ENCODE data around the gene P2RY4. TPM values are rescaled to one million over a fixed set of nuclear protein-coding genes. Genes with fewer than 3 reads are reported as not detected.

The P2RY4 gene
- total and polyA plus RNA-seq, 2 of the 8 experiments (the other 6 are each of a cell fraction or from before 2014, with no cell fraction given) = 0.38 TPM; not detected in 1

DNA sequence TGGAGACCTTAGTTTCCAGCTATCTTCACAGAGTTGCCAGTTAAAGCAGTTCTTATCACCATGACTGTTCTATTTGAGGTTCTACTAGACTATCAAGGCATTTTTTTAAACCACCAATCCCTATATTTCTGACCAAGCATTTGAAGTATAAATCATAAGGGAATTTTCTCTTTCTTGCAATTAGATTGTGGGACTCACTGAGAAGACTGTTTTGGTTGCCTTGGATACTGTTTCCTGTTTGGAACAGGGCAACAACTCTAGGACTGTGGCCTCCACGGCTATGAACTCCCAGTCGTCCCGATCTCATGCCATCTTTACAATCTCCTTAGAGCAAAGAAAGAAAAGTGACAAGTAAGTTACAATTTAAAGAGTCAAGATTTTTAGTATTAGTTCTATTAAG, 41.7 kb upstream of the P2RY4 start (continued):
- TF ChIP-seq, protein P1, sequence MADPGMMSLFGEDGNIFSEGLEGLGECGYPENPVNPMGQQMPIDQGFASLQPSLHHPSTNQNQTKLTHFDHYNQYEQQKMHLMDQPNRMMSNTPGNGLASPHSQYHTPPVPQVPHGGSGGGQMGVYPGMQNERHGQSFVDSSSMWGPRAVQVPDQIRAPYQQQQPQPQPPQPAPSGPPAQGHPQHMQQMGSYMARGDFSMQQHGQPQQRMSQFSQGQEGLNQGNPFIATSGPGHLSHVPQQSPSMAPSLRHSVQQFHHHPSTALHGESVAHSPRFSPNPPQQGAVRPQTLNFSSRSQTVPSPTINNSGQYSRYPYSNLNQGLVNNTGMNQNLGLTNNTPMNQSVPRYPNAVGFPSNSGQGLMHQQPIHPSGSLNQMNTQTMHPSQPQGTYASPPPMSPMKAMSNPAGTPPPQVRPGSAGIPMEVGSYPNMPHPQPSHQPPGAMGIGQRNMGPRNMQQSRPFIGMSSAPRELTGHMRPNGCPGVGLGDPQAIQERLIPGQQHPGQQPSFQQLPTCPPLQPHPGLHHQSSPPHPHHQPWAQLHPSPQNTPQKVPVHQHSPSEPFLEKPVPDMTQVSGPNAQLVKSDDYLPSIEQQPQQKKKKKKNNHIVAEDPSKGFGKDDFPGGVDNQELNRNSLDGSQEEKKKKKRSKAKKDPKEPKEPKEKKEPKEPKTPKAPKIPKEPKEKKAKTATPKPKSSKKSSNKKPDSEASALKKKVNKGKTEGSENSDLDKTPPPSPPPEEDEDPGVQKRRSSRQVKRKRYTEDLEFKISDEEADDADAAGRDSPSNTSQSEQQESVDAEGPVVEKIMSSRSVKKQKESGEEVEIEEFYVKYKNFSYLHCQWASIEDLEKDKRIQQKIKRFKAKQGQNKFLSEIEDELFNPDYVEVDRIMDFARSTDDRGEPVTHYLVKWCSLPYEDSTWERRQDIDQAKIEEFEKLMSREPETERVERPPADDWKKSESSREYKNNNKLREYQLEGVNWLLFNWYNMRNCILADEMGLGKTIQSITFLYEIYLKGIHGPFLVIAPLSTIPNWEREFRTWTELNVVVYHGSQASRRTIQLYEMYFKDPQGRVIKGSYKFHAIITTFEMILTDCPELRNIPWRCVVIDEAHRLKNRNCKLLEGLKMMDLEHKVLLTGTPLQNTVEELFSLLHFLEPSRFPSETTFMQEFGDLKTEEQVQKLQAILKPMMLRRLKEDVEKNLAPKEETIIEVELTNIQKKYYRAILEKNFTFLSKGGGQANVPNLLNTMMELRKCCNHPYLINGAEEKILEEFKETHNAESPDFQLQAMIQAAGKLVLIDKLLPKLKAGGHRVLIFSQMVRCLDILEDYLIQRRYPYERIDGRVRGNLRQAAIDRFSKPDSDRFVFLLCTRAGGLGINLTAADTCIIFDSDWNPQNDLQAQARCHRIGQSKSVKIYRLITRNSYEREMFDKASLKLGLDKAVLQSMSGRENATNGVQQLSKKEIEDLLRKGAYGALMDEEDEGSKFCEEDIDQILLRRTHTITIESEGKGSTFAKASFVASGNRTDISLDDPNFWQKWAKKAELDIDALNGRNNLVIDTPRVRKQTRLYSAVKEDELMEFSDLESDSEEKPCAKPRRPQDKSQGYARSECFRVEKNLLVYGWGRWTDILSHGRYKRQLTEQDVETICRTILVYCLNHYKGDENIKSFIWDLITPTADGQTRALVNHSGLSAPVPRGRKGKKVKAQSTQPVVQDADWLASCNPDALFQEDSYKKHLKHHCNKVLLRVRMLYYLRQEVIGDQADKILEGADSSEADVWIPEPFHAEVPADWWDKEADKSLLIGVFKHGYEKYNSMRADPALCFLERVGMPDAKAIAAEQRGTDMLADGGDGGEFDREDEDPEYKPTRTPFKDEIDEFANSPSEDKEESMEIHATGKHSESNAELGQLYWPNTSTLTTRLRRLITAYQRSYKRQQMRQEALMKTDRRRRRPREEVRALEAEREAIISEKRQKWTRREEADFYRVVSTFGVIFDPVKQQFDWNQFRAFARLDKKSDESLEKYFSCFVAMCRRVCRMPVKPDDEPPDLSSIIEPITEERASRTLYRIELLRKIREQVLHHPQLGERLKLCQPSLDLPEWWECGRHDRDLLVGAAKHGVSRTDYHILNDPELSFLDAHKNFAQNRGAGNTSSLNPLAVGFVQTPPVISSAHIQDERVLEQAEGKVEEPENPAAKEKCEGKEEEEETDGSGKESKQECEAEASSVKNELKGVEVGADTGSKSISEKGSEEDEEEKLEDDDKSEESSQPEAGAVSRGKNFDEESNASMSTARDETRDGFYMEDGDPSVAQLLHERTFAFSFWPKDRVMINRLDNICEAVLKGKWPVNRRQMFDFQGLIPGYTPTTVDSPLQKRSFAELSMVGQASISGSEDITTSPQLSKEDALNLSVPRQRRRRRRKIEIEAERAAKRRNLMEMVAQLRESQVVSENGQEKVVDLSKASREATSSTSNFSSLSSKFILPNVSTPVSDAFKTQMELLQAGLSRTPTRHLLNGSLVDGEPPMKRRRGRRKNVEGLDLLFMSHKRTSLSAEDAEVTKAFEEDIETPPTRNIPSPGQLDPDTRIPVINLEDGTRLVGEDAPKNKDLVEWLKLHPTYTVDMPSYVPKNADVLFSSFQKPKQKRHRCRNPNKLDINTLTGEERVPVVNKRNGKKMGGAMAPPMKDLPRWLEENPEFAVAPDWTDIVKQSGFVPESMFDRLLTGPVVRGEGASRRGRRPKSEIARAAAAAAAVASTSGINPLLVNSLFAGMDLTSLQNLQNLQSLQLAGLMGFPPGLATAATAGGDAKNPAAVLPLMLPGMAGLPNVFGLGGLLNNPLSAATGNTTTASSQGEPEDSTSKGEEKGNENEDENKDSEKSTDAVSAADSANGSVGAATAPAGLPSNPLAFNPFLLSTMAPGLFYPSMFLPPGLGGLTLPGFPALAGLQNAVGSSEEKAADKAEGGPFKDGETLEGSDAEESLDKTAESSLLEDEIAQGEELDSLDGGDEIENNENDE (IDR thresholded peaks at IDR 0.05; ENCODE audit: insufficient replicate concordance, low read length) = no peak
- TF ChIP-seq EP300 (IDR thresholded peaks at IDR 0.05; ENCODE audit: borderline replicate concordance in 1 of 2, low read depth in 2 of 2, low read length in 2 of 2) (no peak), KDM1A (IDR thresholded peaks at IDR 0.05; ENCODE audit: borderline replicate concordance, low read length) (no peak), FOSL1 (IDR thresholded peaks at IDR 0.05; ENCODE audit: insufficient read depth, low read depth, low read length) (no peak), CHD1 (IDR thresholded peaks at IDR 0.05; ENCODE audit: low read depth, low read length) (no peak), SIN3A (conservative IDR thresholded peaks at IDR 0.05 in 1 of 2, IDR thresholded peaks at IDR 0.05 in 1 of 2; ENCODE audit: low read depth in 1 of 2, low read length in 2 of 2) (no peak), RXRA (IDR thresholded peaks at IDR 0.05; ENCODE audit: insufficient read depth, low read depth, low read length) (no peak), NANOG (IDR thresholded peaks at IDR 0.05; ENCODE audit: insufficient read depth, low read depth, low read length, poor library complexity, severe bottlenecking) (no peak)
- TF ChIP-seq, protein P2, sequence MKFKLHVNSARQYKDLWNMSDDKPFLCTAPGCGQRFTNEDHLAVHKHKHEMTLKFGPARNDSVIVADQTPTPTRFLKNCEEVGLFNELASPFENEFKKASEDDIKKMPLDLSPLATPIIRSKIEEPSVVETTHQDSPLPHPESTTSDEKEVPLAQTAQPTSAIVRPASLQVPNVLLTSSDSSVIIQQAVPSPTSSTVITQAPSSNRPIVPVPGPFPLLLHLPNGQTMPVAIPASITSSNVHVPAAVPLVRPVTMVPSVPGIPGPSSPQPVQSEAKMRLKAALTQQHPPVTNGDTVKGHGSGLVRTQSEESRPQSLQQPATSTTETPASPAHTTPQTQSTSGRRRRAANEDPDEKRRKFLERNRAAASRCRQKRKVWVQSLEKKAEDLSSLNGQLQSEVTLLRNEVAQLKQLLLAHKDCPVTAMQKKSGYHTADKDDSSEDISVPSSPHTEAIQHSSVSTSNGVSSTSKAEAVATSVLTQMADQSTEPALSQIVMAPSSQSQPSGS (IDR thresholded peaks at IDR 0.05; ENCODE audit: low read length) = no peak
